Uterus (tissue), 2 donors: ENCODE data around the gene CCN2.

Experiments used
- POLR2A ChIP-seq, 2 donors: fragments of 450-650 bp; IDR thresholded peaks; one replicate each; pipeline ENCODE4 v1.6.1; 2016; ENCODE audit warnings: antibody characterized with exemption in 2 of 2, mild to moderate bottlenecking in 1 of 2, moderate library complexity in 1 of 2
- TF ChIP-seq, protein P1 (sequence below), 4 experiments: fragments of 200-600 bp in 2 of 4; fragments of 450-650 bp in 2 of 4; sonication (generic) in 2 of 4; IDR thresholded peaks; one replicate each; pipeline ENCODE4 v1.5.1; 2016 to 2019; ENCODE audit warnings: antibody characterized with exemption in 4 of 4, mild to moderate bottlenecking in 2 of 4, moderate library complexity in 1 of 4

DNA sequence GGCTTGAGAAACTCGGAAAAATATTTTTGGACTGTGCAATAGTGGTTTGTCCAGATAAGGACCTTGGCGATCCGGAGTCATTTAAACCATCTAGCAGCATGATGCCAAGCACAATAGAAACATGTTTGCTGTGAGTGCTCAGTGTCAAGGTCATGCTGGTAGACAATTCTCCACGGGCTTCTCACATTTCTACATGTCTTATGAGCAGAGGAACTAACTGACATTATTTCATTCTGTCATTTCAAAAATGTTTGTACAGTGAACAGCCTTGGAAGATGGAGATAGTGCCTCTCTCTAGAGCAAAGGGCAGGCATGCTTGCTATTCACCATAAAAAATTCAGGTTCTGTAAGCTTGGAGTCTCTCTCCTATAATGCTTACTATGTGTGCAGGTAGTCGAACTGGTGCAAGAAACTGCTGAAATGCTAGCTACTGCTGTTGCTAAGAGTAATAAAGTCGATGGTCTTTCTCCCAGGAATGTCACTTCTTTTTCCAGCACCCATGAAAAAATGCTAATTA, 25.4 kb upstream of the CCN2 start:
- TF ChIP-seq, protein P1, sequence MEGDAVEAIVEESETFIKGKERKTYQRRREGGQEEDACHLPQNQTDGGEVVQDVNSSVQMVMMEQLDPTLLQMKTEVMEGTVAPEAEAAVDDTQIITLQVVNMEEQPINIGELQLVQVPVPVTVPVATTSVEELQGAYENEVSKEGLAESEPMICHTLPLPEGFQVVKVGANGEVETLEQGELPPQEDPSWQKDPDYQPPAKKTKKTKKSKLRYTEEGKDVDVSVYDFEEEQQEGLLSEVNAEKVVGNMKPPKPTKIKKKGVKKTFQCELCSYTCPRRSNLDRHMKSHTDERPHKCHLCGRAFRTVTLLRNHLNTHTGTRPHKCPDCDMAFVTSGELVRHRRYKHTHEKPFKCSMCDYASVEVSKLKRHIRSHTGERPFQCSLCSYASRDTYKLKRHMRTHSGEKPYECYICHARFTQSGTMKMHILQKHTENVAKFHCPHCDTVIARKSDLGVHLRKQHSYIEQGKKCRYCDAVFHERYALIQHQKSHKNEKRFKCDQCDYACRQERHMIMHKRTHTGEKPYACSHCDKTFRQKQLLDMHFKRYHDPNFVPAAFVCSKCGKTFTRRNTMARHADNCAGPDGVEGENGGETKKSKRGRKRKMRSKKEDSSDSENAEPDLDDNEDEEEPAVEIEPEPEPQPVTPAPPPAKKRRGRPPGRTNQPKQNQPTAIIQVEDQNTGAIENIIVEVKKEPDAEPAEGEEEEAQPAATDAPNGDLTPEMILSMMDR (IDR thresholded peaks at IDR 0.05), result no peak
- TF ChIP-seq POLR2A (IDR thresholded peaks at IDR 0.05), result no peak
